DND-41 (cell line): ENCODE data around the gene MBD3L5.
A peak's percentile ranks its signal among the peaks of the same experiment; 100 is the strongest.

Source experiments
- ATAC-seq: fragments of 200-7000 bp; cut with Tn5 transposase; 3 replicates; pipeline ENCODE4 v1.9.1; 2021; ENCODE audit warnings: low read depth; ENCODE audit not compliant: insufficient read depth
- DNase-seq: peaks from one replicate; pipeline ENCODE4 v3.0.0-alpha.2; 2020
- H2AFZ ChIP-seq: 2 replicates; pipeline ENCODE4 v1.6.0; 2012; ENCODE audit warnings: low read depth, low read length
- H3K27ac ChIP-seq: 2 replicates; pipeline ENCODE4 v1.5.1; 2012; ENCODE audit warnings: low read length, inconsistent platforms
- H3K27me3 ChIP-seq: fragments of 200-600 bp; sonication (generic); 2 replicates; pipeline ENCODE4 v1.6.0; 2012; ENCODE audit warnings: low read length, mild to moderate bottlenecking, inconsistent platforms; ENCODE audit not compliant: insufficient read depth, poor library complexity
- H3K36me3 ChIP-seq: 2 replicates; pipeline ENCODE4 v1.5.1; 2012; ENCODE audit warnings: low read length, inconsistent platforms; ENCODE audit not compliant: insufficient read depth
- H3K4me1 ChIP-seq: 2 replicates; pipeline ENCODE4 v1.5.1; 2012; ENCODE audit warnings: mild to moderate bottlenecking, low read length; ENCODE audit not compliant: insufficient read depth
- H3K4me2 ChIP-seq: 2 replicates; pipeline ENCODE4 v1.6.0; 2012; ENCODE audit warnings: mild to moderate bottlenecking, moderate library complexity, low read length, inconsistent platforms; ENCODE audit not compliant: insufficient read depth
- H3K4me3 ChIP-seq, 2 experiments: fragments of 200-600 bp in 1 of 2; shearing (Covaris generic) in 1 of 2; 2 replicates each; pipeline ENCODE4 v1.5.1; 2012 to 2016; ENCODE audit warnings: inconsistent platforms in 2 of 2, low read length in 2 of 2, mild to moderate bottlenecking in 2 of 2, low read depth in 1 of 2, moderate library complexity in 1 of 2
- H3K79me2 ChIP-seq: 2 replicates; pipeline ENCODE4 v1.6.0; 2012; ENCODE audit warnings: low read length, inconsistent platforms; ENCODE audit not compliant: insufficient read depth
- H3K9ac ChIP-seq: 2 replicates; pipeline ENCODE4 v1.6.0; 2012; ENCODE audit warnings: low read depth, mild to moderate bottlenecking, inconsistent platforms, low read length, moderate library complexity
- H3K9me3 ChIP-seq: 2 replicates; pipeline ENCODE4 v1.5.1; 2012; ENCODE audit warnings: low read length, moderate library complexity, mild to moderate bottlenecking, inconsistent platforms; ENCODE audit not compliant: insufficient read depth, severe bottlenecking
- H4K20me1 ChIP-seq: 2 replicates; pipeline ENCODE4 v1.6.0; 2012; ENCODE audit warnings: low read length; ENCODE audit not compliant: insufficient read depth
- CTCF ChIP-seq: IDR thresholded peaks from 2 replicates; pipeline ENCODE4 v1.5.1; 2012; ENCODE audit warnings: borderline replicate concordance, low read length, moderate library complexity, mild to moderate bottlenecking; ENCODE audit not compliant: poor library complexity, severe bottlenecking; ENCODE audit errors: extremely low read depth
- EZH2 ChIP-seq: IDR thresholded peaks from 3 replicates; pipeline ENCODE4 v1.6.1; 2012; ENCODE audit warnings: borderline replicate concordance, low read depth, mild to moderate bottlenecking, moderate library complexity, low read length, inconsistent platforms; ENCODE audit not compliant: severe bottlenecking

MBD3L5 gene

GRCh38 chr19:7067716-7068115 lies 37.3 kb downstream of the MBD3L5 start:
- Histone ChIP-seq H3K4me3 (no peak overlapping the region), H3K4me1 (peaks cover 21% of the 10 kb centered on the region), H3K9me3 (no peaks in the 10 kb centered on the region), H3K4me2 (no peak overlapping the region), H4K20me1 (0 out of 2 replicates have a peak, but pooled peaks cover 3% of the 10 kb centered on the region), H3K36me3 (peaks cover 18% of the 10 kb centered on the region), H3K9ac (no peak overlapping the region), H3K27me3 (no peaks in the 10 kb centered on the region), H3K27ac (no peak overlapping the region), H2AFZ (no peak overlapping the region), H3K79me2 (peaks cover 25% of the 10 kb centered on the region)
- TF ChIP-seq CTCF: no peak
- TF ChIP-seq EZH2: no peak
- no peak for DNase-seq
- no peak for ATAC-seq

GRCh38 chr19:7068599-7068998 lies 38.2 kb downstream of the MBD3L5 start:
- ATAC-seq: no peak
- peak overlapping the region; percentile 38 for H3K9ac ChIP-seq

DNA sequence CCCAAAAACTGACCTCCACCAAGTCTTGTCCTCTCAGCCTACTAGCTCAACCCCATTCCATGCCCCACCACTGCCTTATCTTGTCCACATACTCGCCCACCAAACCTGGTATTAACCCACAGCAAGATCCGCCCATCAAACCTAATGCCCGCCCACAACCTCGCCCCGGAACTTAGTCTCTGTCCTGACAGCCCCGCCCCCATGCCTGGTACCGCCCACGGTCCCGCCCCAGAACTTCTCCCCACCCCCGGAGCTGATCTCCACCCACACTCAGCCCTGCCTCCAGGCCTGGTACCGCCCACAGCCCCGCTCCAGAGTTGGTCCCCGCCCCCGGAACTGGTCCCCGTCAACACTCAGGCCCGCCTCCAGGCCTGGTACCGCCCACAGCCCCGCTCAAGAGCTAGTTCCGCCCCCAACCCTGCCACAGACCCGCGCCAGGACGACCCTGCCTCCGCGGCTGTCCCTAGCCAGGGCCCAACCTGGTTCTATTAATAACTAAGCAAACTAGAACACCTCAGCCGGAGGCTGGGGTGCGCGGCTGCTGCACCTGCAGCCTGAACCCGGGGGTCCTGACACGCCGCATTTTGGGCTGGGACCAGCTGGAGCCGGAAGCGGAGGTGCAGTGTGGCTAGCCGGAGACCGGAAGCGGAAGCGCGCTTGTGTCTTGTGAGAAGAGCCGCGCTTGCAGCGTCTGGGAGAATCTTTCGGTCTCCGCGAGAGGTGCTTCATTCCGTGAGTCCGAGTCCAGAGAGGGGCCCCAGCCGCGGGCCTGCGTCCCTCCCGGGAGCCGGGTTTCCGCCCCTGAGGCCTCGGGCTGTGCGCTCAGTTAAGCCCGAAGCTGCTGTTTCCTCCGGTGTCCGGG lies 38.9 kb downstream of the MBD3L5 start, which contains the start of gene ZNF557:
Gene ZNF557, plus strand, starts transcription at position 662 of the 862 bp plus-strand sequence. CDS start 5,372 bp downstream, outside the sequence.
- H3K27ac ChIP-seq: peak within 1 kb of the TSS; percentile 94
- H3K79me2 ChIP-seq: peaks cover 25% of the 10 kb centered on the region

More at GRCh38 chr19:7068599-7068998, 38.2 kb downstream of the MBD3L5 start:
- Histone ChIP-seq H3K36me3 (peaks cover 26% of the 10 kb centered on the region), H3K27ac (peak overlapping the region; percentile 65), H3K79me2 (peaks cover 25% of the 10 kb centered on the region), H4K20me1 (0 out of 2 replicates have a peak, but pooled peaks cover 3% of the 10 kb centered on the region), H3K27me3 (no peaks in the 10 kb centered on the region), H3K9me3 (no peaks in the 10 kb centered on the region), H3K4me2 (peak overlapping the region; percentile 87), H3K4me3 (peak overlapping the region in 1 of 2 experiments; percentile 59; a peak in 2 of 4 replicates), H3K4me1 (peaks cover 21% of the 10 kb centered on the region), H2AFZ (peak overlapping the region; percentile 75)
- no peak for DNase-seq
- TF ChIP-seq CTCF (no peak), EZH2 (no peak)

More for the DNA sequence above, 38.9 kb downstream of the MBD3L5 start, which contains the start of gene ZNF557:
- peak; percentile 98 for DNase-seq
- Histone ChIP-seq H3K4me3 (peak within 1 kb of the TSS; percentile 64 to 70), H3K4me1 (peaks cover 21% of the 10 kb centered on the region), H3K36me3 (peaks cover 32% of the 10 kb centered on the region), H4K20me1 (0 out of 2 replicates have a peak, but pooled peaks cover 3% of the 10 kb centered on the region), H3K9me3 (no peaks in the 10 kb centered on the region), H3K9ac (peak within 1 kb of the TSS; percentile 82), H2AFZ (peak within 1 kb of the TSS; percentile 95), H3K4me2 (peak within 1 kb of the TSS; percentile 87), H3K27me3 (no peaks in the 10 kb centered on the region)
- peak; percentile 93 for ATAC-seq
- TF ChIP-seq EZH2 (no peak), CTCF (no peak)
